Tibial nerve (tissue), 4 donors: Measurements from ENCODE around the gene CD58.

Experiments
- CTCF ChIP-seq, 5 experiments: fragments of 200-600 bp in 3 of 5; fragments of 450-650 bp in 2 of 5; sonication (generic) in 3 of 5; IDR thresholded peaks; one replicate each; pipeline ENCODE4 v1.5.1; 2016 to 2019; ENCODE audit warnings: antibody characterized with exemption in 5 of 5, mild to moderate bottlenecking in 3 of 5, moderate library complexity in 2 of 5
- EP300 ChIP-seq, 2 donors: sonication (generic); formaldehyde crosslinking; IDR thresholded peaks; one replicate each; pipeline ENCODE4 v1.6.1; 2017; ENCODE audit warnings: antibody characterized with exemption in 2 of 2, mild to moderate bottlenecking in 1 of 2
- POLR2A ChIP-seq, 2 donors: fragments of 450-650 bp; IDR thresholded peaks; one replicate each; pipeline ENCODE4 v1.6.1; 2017; ENCODE audit warnings: antibody characterized with exemption in 2 of 2, mild to moderate bottlenecking in 2 of 2, moderate library complexity in 2 of 2

GRCh38 chr1:116483481-116484309, 87.1 kb downstream of the CD58 start:
- TF ChIP-seq CTCF (IDR thresholded peaks at IDR 0.05) (no peak), POLR2A (IDR thresholded peaks at IDR 0.05) (no peak), EP300 (IDR thresholded peaks at IDR 0.05) (peak in 1 of 2 donors; percentile 51)
